Measurements from ENCODE around the gene DGKZ.

Gene DGKZ

DNA sequence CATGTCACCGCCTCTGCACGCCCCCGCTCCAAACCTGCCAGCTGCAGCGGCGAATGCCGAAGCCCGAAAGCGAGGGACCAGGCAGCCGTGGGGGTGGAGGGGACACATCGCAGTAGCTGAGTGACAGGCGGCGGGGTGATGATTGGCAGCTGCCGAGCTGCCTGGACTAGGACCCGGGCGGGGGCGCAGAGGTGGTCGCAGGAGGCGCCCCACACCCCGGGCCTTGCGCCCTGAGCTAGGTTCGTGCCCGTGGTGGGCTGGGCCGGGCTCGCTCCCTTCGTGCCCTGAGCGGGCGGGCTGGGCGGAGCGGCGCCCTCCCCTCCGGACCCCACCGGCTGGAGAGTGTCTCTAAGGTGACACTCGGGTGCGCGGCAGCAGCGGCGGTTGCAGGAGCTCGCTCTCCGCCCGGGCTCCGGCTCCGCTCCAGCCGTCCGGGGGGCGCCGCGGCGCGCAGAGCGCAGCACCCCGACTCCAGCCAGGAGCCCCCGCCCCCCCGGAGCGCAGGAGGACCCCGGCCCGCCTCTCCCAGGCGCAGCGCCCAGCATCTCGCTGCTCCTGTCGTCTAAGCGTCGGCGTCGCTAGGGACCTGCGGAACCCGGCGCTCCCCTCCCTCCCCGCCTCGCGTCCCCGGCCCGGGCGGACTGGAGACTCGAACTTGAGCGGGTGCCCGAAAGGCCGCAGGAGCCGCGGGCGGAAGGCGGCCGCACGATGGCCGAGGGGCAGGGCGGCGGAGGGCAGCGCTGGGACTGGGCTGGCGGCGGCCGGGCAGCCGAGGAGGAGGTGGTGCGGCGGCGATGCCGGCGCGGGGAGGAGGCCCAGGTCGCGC lies 14.5 kb upstream of the DGKZ start:
- TF ChIP-seq SPI1 (IDR thresholded peaks at IDR 0.05; ENCODE audit: borderline replicate concordance, low read depth) (no peak), GABPA (IDR thresholded peaks at IDR 0.05; ENCODE audit: low read depth) (no peak), POLR2AphosphoS5 (IDR thresholded peaks at IDR 0.05; ENCODE audit: low read depth) (no peak)
- TF ChIP-seq, protein P1, sequence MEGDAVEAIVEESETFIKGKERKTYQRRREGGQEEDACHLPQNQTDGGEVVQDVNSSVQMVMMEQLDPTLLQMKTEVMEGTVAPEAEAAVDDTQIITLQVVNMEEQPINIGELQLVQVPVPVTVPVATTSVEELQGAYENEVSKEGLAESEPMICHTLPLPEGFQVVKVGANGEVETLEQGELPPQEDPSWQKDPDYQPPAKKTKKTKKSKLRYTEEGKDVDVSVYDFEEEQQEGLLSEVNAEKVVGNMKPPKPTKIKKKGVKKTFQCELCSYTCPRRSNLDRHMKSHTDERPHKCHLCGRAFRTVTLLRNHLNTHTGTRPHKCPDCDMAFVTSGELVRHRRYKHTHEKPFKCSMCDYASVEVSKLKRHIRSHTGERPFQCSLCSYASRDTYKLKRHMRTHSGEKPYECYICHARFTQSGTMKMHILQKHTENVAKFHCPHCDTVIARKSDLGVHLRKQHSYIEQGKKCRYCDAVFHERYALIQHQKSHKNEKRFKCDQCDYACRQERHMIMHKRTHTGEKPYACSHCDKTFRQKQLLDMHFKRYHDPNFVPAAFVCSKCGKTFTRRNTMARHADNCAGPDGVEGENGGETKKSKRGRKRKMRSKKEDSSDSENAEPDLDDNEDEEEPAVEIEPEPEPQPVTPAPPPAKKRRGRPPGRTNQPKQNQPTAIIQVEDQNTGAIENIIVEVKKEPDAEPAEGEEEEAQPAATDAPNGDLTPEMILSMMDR (IDR thresholded peaks at IDR 0.05; ENCODE audit: insufficient read depth, low read length): no peak
- TF ChIP-seq, protein P2, sequence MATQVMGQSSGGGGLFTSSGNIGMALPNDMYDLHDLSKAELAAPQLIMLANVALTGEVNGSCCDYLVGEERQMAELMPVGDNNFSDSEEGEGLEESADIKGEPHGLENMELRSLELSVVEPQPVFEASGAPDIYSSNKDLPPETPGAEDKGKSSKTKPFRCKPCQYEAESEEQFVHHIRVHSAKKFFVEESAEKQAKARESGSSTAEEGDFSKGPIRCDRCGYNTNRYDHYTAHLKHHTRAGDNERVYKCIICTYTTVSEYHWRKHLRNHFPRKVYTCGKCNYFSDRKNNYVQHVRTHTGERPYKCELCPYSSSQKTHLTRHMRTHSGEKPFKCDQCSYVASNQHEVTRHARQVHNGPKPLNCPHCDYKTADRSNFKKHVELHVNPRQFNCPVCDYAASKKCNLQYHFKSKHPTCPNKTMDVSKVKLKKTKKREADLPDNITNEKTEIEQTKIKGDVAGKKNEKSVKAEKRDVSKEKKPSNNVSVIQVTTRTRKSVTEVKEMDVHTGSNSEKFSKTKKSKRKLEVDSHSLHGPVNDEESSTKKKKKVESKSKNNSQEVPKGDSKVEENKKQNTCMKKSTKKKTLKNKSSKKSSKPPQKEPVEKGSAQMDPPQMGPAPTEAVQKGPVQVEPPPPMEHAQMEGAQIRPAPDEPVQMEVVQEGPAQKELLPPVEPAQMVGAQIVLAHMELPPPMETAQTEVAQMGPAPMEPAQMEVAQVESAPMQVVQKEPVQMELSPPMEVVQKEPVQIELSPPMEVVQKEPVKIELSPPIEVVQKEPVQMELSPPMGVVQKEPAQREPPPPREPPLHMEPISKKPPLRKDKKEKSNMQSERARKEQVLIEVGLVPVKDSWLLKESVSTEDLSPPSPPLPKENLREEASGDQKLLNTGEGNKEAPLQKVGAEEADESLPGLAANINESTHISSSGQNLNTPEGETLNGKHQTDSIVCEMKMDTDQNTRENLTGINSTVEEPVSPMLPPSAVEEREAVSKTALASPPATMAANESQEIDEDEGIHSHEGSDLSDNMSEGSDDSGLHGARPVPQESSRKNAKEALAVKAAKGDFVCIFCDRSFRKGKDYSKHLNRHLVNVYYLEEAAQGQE (IDR thresholded peaks at IDR 0.05; ENCODE audit: insufficient replicate concordance, low read depth): no peak
- Histone ChIP-seq H3K4me3 (replicated peaks; ENCODE audit: insufficient read depth, low read length) (no peak overlapping the region), H3K27me3 (ENCODE audit: insufficient read depth, poor library complexity, severe bottlenecking) (no peaks in the 10 kb centered on the region), H3K27ac (replicated peaks) (no peak overlapping the region)
- DNase-seq (ENCODE audit: low read depth in 1 of 2, low spot score in 1 of 2): no peak

DNA sequence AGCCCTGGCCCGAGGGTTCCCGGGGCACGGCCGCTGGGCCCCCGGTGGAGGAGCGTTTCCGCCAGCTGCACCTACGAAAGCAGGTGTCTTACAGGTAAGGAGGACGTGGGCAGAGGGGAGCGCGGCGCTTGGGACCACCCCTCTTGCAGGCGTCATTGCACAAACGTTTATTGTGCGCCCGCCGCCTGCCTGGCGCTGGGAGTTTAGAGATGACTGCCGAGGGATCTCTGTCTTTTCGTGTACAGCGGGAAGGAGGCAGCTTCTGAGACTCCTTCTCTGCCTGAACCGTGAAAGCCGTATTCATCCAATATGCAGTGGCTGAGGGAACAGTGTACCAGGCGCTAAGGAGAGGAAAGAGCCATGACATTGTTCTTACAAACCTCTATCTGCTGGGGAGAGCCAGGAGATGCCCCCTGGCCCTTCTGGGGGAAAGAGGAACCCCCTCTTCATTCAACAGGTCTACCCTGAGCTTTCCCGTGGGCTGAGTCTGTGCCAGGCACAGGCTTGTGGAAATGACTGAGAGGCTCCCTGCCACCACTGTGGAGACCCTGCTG lies 13.8 kb upstream of the DGKZ start:
- 0 out of 2 replicates have a peak overlapping the region, but pooled peaks have one; percentile 6 for H3K4me3 ChIP-seq (replicated peaks; ENCODE audit: insufficient read depth, low read length)
- no peak for DNase-seq (ENCODE audit: low read depth in 1 of 2, low spot score in 1 of 2)
- TF ChIP-seq, protein P2 (IDR thresholded peaks at IDR 0.05; ENCODE audit: insufficient replicate concordance, low read depth): no peak
- TF ChIP-seq GABPA (IDR thresholded peaks at IDR 0.05; ENCODE audit: low read depth): no peak
- TF ChIP-seq SPI1 (IDR thresholded peaks at IDR 0.05; ENCODE audit: borderline replicate concordance, low read depth): peak; percentile 32; the same call in 1 of the 2 replicates
- TF ChIP-seq, protein P1 (IDR thresholded peaks at IDR 0.05; ENCODE audit: insufficient read depth, low read length): no peak

DNA sequence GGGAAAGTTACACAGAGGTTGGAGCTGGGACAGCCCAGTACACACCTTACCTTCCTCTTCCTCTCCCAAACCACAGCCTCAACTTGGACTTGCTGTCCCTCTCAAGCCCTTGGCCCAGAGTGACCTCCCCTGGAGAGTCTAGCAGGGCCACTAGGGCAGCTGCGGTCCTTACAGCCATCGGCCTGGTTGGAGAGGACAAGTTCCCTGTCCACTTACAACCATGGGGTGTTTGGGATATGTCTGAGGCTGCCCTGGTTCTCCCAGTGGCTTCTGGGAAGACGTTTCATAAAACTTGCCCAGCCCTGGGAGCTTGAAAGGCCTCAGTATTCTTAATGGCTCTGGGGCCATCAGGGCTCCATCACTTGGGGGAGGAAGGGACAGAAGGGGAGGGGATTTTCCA lies 13.1 kb upstream of the DGKZ start:
- no peak for DNase-seq (ENCODE audit: low read depth in 1 of 2, low spot score in 1 of 2)
- Histone ChIP-seq H3K27ac (replicated peaks) (no peak overlapping the region), H3K27me3 (ENCODE audit: insufficient read depth, poor library complexity, severe bottlenecking) (no peaks in the 10 kb centered on the region), H3K4me3 (replicated peaks; ENCODE audit: insufficient read depth, low read length) (no peak overlapping the region)
- TF ChIP-seq, protein P2 (IDR thresholded peaks at IDR 0.05; ENCODE audit: insufficient replicate concordance, low read depth): no peak
- TF ChIP-seq SPI1 (IDR thresholded peaks at IDR 0.05; ENCODE audit: borderline replicate concordance, low read depth) (no peak), POLR2AphosphoS5 (IDR thresholded peaks at IDR 0.05; ENCODE audit: low read depth) (no peak)

More for the DNA sequence above, 13.8 kb upstream of the DGKZ start:
- Histone ChIP-seq H3K27me3 (ENCODE audit: insufficient read depth, poor library complexity, severe bottlenecking) (no peaks in the 10 kb centered on the region), H3K27ac (replicated peaks) (no peak overlapping the region)

Measured in HL-60 (cell line).